Upper lobe of left lung (tissue), 6 donors: ENCODE data around the gene CLN6. TPM values are rescaled to one million over a fixed set of nuclear protein-coding genes. Genes with fewer than 3 reads are reported as not detected.

Experiments used
- ATAC-seq, 2 donors: fragments of 200-7000 bp; cut with Tn5 transposase; one replicate each; pipeline ENCODE4 v1.9.1; 2022; ENCODE audit warnings: mild to moderate bottlenecking in 2 of 2, moderate library complexity in 2 of 2; ENCODE audit not compliant: low FRiP score in 2 of 2
- DNase-seq, 2 donors: peaks; one replicate each; pipeline ENCODE4 v3.0.0-alpha.2; 2019 to 2020
- H3K27ac ChIP-seq, 4 donors: fragments of 200-600 bp; sonication (generic); one replicate each; pipeline ENCODE4 v1.5.1; 2016 to 2019
- H3K27me3 ChIP-seq, 4 donors: fragments of 200-600 bp; sonication (generic); one replicate each; pipeline ENCODE4 v1.5.1; 2017 to 2019
- H3K36me3 ChIP-seq, 4 donors: fragments of 200-600 bp; sonication (generic); one replicate each; pipeline ENCODE4 v1.5.1; 2016 to 2019
- H3K4me1 ChIP-seq, 4 donors: fragments of 200-600 bp; sonication (generic); one replicate each; pipeline ENCODE4 v1.5.1; 2018 to 2019
- H3K4me3 ChIP-seq, 4 donors: fragments of 200-600 bp; sonication (generic); one replicate each; pipeline ENCODE4 v1.5.1; 2017 to 2019; ENCODE audit warnings: mild to moderate bottlenecking in 2 of 4, moderate library complexity in 1 of 4
- H3K9me3 ChIP-seq, 4 donors: fragments of 200-600 bp; sonication (generic); one replicate each; pipeline ENCODE4 v1.5.1; 2018 to 2019
- CTCF ChIP-seq, 6 experiments: fragments of 450-650 bp in 4 of 6; fragments of 200-600 bp in 2 of 6; sonication (generic) in 2 of 6; IDR thresholded peaks; one replicate each; pipeline ENCODE4 v1.5.1; 2016 to 2019; ENCODE audit warnings: antibody characterized with exemption in 6 of 6
- EP300 ChIP-seq, 4 donors: sonication (generic); formaldehyde crosslinking; IDR thresholded peaks; one replicate each; pipeline ENCODE4 v1.5.1; 2017; ENCODE audit warnings: antibody characterized with exemption in 4 of 4, control low read depth in 2 of 4
- POLR2A ChIP-seq, 4 donors: fragments of 450-650 bp; IDR thresholded peaks; one replicate each; pipeline ENCODE4 v1.5.1; 2016 to 2017; ENCODE audit warnings: antibody characterized with exemption in 4 of 4, mild to moderate bottlenecking in 2 of 4
- POLR2AphosphoS5 ChIP-seq, 2 donors: sonication (generic); formaldehyde crosslinking; IDR thresholded peaks; one replicate each; pipeline ENCODE4 v1.5.1; 2017; ENCODE audit warnings: antibody characterized with exemption in 2 of 2
- WGBS, 2 donors: methylation state at CpG; one replicate each; pipeline ENCODE4 v1.1.5; 2017 to 2018; 5-methylcytosine and 5-hydroxymethylcytosine counted together
- total RNA-seq, 6 donors: library from RNA; depleted of rRNA in 4 of 6; stranded (reverse); fragments of >200 nt in 4 of 6; gene quantifications; one replicate each; pipeline versions ENCODE4 v1.1.0 to v1.2.1, GENCODE V29; 2016 to 2021
- donor health status: DM: no; HTN: no; CAD: no; lungs with moderate emphysema.
- donor health status: DM: no; HTN: yes; CAD: no; lungs with severe emphysema.

The CLN6 gene
- total RNA-seq, 6 donors from 2014 or later, result 19.4 to 48.3 (median 28.7) TPM

GRCh38 chr15:68186671-68187397 is 42.7 kb downstream of the CLN6 start:
- H3K4me1 ChIP-seq, result peaks cover 0 to 16% (median 3%) of the 10 kb centered on the region in 4 donors
- no peak overlapping the region for H3K4me3 ChIP-seq
- peak in 1 of 2 donors; percentile 87 for ATAC-seq
- H3K27me3 ChIP-seq, result no peaks in the 10 kb centered on the region
- H3K36me3 ChIP-seq, result peaks cover 0 to 93% (median 30%) of the 10 kb centered on the region in 4 donors
- no peaks in the 10 kb centered on the region for H3K9me3 ChIP-seq
- 87 to 92% methylated on average over 5 of the region's 5 CpGs for WGBS, 2 donors
- H3K27ac ChIP-seq, result peak overlapping the region in 2 of 4 donors; percentile 21 to 53
- DNase-seq, result no peak
- TF ChIP-seq POLR2A (IDR thresholded peaks at IDR 0.05) (no peak), POLR2AphosphoS5 (IDR thresholded peaks at IDR 0.05) (no peak), CTCF (IDR thresholded peaks at IDR 0.05) (no peak), EP300 (IDR thresholded peaks at IDR 0.05) (no peak)

GRCh38 chr15:68184616-68185480 is 44.7 kb downstream of the CLN6 start:
- no peak for ATAC-seq
- H3K4me3 ChIP-seq, result no peak overlapping the region
- WGBS, 2 donors, result 71 to 81% methylated on average over 5 of the region's 5 CpGs

GRCh38 chr15:68183616-68184315 is 45.8 kb downstream of the CLN6 start:
- no peaks in the 10 kb centered on the region for H3K27me3 ChIP-seq
- H3K4me3 ChIP-seq, result no peak overlapping the region
- ATAC-seq (no peak), DNase-seq (no peak)
- H3K9me3 ChIP-seq, result no peaks in the 10 kb centered on the region
- H3K36me3 ChIP-seq, result peaks cover 5 to 92% (median 39%) of the 10 kb centered on the region in 4 donors
- WGBS, 2 donors, result 89 to 94% methylated on average over 5 of the region's 5 CpGs
- peak overlapping the region in 1 of 4 donors; percentile 17 for H3K27ac ChIP-seq
- H3K4me1 ChIP-seq, result peaks cover 0 to 13% (median 3%) of the 10 kb centered on the region in 4 donors
- TF ChIP-seq CTCF (IDR thresholded peaks at IDR 0.05) (no peak), POLR2AphosphoS5 (IDR thresholded peaks at IDR 0.05) (no peak), EP300 (IDR thresholded peaks at IDR 0.05) (no peak), POLR2A (IDR thresholded peaks at IDR 0.05) (no peak)

More at GRCh38 chr15:68184616-68185480, 44.7 kb downstream of the CLN6 start:
- Histone ChIP-seq H3K27ac (peak overlapping the region in 1 of 4 donors; percentile 17), H3K4me1 (peaks cover 0 to 13% (median 3%) of the 10 kb centered on the region in 4 donors), H3K36me3 (peaks cover 5 to 99% (median 40%) of the 10 kb centered on the region in 4 donors), H3K9me3 (no peaks in the 10 kb centered on the region), H3K27me3 (no peaks in the 10 kb centered on the region)
- DNase-seq, result no peak
- TF ChIP-seq POLR2A (IDR thresholded peaks at IDR 0.05), result no peak
- TF ChIP-seq POLR2AphosphoS5 (IDR thresholded peaks at IDR 0.05), result no peak
- no peak for TF ChIP-seq EP300 (IDR thresholded peaks at IDR 0.05)
- TF ChIP-seq CTCF (IDR thresholded peaks at IDR 0.05), result no peak

GRCh38 chr15:68177742-68178141 is 51.8 kb downstream of the CLN6 start:
- no peaks in the 10 kb centered on the region for H3K27me3 ChIP-seq
- H3K27ac ChIP-seq, result no peak overlapping the region
- ATAC-seq (no peak), DNase-seq (no peak)
- peaks cover 9 to 70% (median 32%) of the 10 kb centered on the region in 4 donors for H3K36me3 ChIP-seq
- peaks cover 0 to 2% (median 0%) of the 10 kb centered on the region in 4 donors for H3K4me1 ChIP-seq
- H3K4me3 ChIP-seq, result no peak overlapping the region
- TF ChIP-seq EP300 (IDR thresholded peaks at IDR 0.05), result no peak
- H3K9me3 ChIP-seq, result no peaks in the 10 kb centered on the region

- H3K9me3 ChIP-seq, result no peaks in the 10 kb centered on the region
- DNase-seq (no peak), ATAC-seq (no peak)
- H3K27ac ChIP-seq, result peak overlapping the region in 1 of 4 donors; percentile 42
- H3K36me3 ChIP-seq, result peaks cover 9 to 63% (median 25%) of the 10 kb centered on the region in 4 donors
- WGBS, 2 donors, result 91 to 96% methylated on average over 3 of the region's 3 CpGs
- no peak for TF ChIP-seq EP300 (IDR thresholded peaks at IDR 0.05)
- no peak for TF ChIP-seq POLR2A (IDR thresholded peaks at IDR 0.05)
- TF ChIP-seq CTCF (IDR thresholded peaks at IDR 0.05), result no peak
- TF ChIP-seq POLR2AphosphoS5 (IDR thresholded peaks at IDR 0.05), result no peak
- peaks cover 0 to 2% (median 0%) of the 10 kb centered on the region in 4 donors for H3K4me1 ChIP-seq
- H3K4me3 ChIP-seq, result no peak overlapping the region
- no peaks in the 10 kb centered on the region for H3K27me3 ChIP-seq
Observed at GRCh38 chr15:68176601-68177000, 52.9 kb downstream of the CLN6 start.
